ENCODE measurements around the gene SRRT.

- TF ChIP-seq EP300 (IDR thresholded peaks at IDR 0.05) (no peak), CTCF (IDR thresholded peaks at IDR 0.05) (no peak)
These were observed 44.5 kb upstream of the SRRT start for GRCh38 chr7:100830396-100830795.

All from tibial nerve (tissue), 4 donors.